Dedifferentiated amniotic fluid mesenchymal stem cell (primary cell): Measurements from ENCODE around the gene KPNA3.
A peak's percentile ranks its signal among the peaks of the same experiment; 100 is the strongest.
"Not testable (repeated sequence)": the region's sequence is repeated elsewhere in the genome, so short reads cannot be mapped to it uniquely, and the experiment has no call there.

Experiments
- DNase-seq: peaks from one replicate; pipeline ENCODE4 v3.0.0-alpha.2; 2016; ENCODE audit errors: extremely low spot score

KPNA3 gene

GRCh38 chr13:49792550-49793324 is at the start of gene KPNA3:
Gene KPNA3 (minus strand): TSS chr13:49792682. CDS start chr13:49792506, 176 bp downstream.
- peak; percentile 91 for DNase-seq

DNA sequence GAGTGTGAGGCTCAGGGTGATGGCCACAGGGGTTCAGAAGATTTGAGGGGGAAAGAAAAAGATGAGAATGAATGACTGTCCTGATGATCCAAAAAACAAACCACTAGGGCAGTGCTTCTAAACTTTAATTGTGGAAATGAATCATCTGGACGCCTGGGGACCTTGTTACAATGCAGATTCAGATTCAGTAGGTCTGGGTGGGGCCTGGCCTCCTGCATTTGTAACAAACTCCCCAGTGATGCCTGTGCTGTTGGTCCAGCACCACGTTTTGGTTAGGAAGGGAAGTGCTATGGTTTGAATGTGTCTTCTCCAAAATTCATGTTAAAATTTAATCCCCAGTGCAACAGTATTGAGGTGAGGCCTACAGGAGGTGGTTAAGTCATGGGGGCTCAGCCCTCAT is 49.5 kb upstream of the KPNA3 start:
- DNase-seq: no peak

- no peak for DNase-seq
Observed at GRCh38 chr13:49840675-49841074, 48.2 kb upstream of the KPNA3 start.

DNA sequence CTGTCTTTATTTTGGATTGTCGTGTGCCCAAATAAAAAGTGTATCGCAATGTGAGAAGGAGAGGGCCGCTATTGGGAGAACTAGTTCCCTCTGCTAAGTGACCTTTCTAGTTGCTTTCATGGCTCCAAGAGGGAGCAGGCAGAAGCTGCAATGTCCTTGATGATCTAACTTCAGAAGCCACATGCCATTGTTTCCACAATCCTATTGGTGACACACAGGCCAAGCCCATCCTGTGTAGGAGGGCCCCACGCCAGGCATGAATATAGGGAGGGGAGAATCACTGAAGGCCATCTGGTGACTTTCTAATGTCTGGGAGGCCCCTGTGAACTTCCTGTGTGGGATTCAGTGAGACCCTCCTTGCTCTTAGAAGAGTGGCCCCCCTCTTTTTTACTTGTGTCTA is 47.8 kb upstream of the KPNA3 start:
- DNase-seq: no peak

GRCh38 chr13:49838989-49839388 is 46.5 kb upstream of the KPNA3 start:
- no peak for DNase-seq

DNA sequence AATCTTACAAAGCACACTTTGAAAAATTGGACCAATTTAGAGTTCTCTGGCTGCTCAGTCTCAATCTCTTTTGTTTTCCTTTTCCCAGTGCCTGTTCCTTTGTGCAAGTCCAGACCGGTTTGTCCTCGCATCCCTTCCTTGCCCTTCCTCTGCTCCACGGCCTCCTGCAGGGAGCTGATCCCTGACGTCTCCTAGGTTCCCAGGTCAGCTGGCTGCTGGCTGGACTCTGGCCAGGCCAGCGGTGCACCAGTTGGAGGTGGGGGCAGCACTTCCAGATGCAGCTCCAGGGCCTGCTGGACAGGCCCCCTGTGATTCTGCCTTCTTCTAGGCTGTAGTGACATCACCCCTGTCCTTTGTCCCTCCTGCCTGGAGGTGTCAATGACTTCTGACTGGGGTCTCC is 44.0 kb upstream of the KPNA3 start:
- no peak for DNase-seq

GRCh38 chr13:49833402-49833801 is 40.9 kb upstream of the KPNA3 start:
- no peak for DNase-seq

- DNase-seq: no peak
Observed at GRCh38 chr13:49831455-49831854, 39.0 kb upstream of the KPNA3 start.

- DNase-seq: no peak
Observed at GRCh38 chr13:49830721-49831120, 38.2 kb upstream of the KPNA3 start.

GRCh38 chr13:49829715-49830114 is 37.2 kb upstream of the KPNA3 start:
- no peak for DNase-seq

DNA sequence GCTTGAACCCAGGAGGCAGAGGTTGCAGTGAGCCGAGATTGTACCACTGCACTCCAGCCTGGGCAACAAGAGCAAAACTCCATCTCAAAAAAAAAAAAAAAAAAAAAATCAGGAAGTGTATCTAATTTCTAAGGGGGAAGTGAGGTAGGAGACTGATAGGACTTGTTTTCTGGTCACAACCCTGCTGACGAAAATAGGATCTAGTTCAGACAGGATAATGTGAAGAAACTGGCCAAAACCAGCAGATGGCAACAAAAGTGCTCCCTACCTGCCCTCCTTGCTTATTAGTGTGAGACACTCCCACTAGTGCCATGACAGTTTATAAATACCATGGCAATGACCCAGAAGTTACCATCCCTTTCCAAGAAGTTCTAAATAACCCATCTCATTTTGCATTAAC is 36.0 kb upstream of the KPNA3 start:
- DNase-seq: no peak

DNA sequence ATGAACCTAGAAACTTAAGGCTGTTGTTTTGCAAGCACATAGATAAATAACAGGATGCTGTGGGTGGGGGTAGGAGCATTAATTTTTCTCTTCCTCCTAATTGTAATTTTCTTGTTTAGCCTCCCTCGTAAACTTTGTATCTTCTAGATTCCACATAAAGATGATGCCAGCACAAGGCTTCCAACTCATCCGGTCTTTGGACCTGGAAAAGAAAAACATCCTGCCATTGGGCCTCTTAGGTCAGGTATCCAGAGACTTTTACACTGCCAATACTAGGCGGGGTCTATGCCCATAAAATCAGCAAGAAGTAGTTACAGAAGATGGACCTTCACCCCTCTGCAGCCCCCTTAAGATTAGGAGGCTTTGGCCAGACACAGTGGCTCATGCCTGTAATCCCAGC is 35.4 kb upstream of the KPNA3 start:
- no peak for DNase-seq

GRCh38 chr13:49827336-49827735 is 34.9 kb upstream of the KPNA3 start:
- no peak for DNase-seq

- no peak for DNase-seq
Observed at GRCh38 chr13:49821216-49822009, 28.9 kb upstream of the KPNA3 start.

GRCh38 chr13:49820591-49821215 is 28.2 kb upstream of the KPNA3 start:
- DNase-seq: no peak

GRCh38 chr13:49816047-49816446 is 23.6 kb upstream of the KPNA3 start:
- not testable (repeated sequence) for DNase-seq

- DNase-seq: no peak
Observed at GRCh38 chr13:49814551-49815270, 22.2 kb upstream of the KPNA3 start.

DNA sequence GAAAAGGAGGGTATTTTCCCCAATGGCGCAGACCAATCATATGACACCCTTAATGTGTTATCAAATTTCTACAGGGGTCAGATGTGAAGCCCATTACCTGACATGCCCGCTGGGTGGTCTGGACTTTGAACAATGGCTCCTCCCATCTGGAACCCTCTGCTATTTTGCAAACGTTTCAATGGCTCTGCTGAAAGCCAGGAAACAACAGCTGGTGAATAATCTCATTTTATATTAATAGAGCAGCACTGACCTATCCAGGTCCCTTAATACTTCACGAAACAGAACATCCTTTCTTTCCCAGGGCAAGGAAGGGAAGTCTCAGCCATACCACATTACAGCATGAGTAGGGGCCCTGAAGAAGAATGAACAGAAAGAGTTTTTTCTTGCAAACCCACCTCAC is 20.3 kb upstream of the KPNA3 start:
- no peak for DNase-seq

DNA sequence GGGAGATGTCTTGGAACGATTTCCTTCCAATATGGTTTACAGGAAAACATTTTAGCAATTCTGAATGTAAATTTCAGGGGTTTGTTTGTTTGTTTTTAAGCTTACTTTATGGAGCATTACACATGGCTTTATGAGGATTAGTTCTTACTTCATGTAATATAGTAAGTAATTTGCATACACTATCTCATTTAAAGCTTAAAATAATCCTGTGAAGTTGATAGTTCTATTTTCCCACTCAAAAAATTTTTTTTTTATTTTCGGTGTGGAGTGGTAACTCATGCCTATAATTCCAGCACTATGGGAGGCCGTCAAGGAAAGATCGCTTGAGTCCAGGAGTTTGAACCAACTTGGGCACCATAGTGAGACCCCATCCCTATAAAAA is 19.0 kb upstream of the KPNA3 start:
- no peak for DNase-seq

DNA sequence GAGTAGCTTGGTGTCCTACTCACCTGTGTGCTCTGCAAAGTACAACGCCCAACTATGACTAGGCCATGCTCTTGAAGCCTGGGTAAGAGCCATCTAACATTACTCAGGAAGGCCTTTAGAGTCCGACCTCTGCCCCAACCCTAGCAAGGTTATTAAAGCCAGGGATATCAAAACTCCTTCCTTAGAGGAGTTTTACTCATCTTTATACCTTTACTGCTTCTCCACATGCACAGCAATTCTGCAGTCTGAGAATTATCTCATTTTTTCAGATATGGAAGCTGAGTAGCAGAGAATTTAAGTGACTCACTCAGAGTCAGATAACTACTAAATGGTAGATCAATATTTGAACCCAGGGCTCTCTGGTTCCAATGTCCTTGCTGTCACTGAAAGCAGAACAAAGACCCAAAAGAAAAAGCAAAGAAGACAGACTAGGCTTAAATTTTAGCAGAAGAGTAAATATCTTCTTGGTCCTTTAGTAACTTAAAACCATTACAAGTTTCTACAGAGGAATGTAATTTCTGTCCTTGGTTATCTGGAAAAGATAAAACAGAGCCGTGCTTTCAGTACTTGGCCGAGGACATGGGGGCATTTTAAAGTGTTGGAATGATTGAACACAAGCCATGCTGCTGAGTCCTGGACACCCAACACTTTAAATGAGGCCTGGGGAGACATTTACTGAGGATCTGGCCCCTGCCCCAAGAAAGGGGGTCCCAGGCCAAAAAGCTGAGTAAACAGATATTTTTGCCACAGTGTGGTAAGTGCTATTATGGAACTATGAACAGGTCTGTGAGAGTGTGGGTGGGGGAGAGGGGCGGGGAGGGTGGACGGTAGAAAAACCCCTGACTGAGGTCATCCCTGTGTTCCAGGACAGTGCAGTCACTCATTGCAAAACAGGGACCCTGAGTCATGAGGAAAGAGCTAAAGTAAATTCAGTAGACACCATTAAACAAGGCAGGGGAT is 18.4 kb upstream of the KPNA3 start:
- no peak for DNase-seq

- DNase-seq: no peak
Observed at GRCh38 chr13:49807681-49808080, 15.2 kb upstream of the KPNA3 start.
